Stimulated activated CD4-positive, alpha-beta T cell treated with anti-CD3 and anti-CD28 coated beads, Interleukin-12 subunit alpha, Interleukin-12 subunit beta, amount 100 ng/mL, for 48 hours (primary cell): Measurements from ENCODE around the gene PIK3R5.
"Not testable (repeated sequence)": the region's sequence is repeated elsewhere in the genome, so short reads cannot be mapped to it uniquely, and the experiment has no call there.

Experiments
- DNase-seq, 3 donors: peaks; one replicate each; pipeline ENCODE4 v3.0.0-alpha.2; 2020; ENCODE audit warnings: low read depth in 2 of 3, low spot score in 1 of 3

The PIK3R5 gene

DNA sequence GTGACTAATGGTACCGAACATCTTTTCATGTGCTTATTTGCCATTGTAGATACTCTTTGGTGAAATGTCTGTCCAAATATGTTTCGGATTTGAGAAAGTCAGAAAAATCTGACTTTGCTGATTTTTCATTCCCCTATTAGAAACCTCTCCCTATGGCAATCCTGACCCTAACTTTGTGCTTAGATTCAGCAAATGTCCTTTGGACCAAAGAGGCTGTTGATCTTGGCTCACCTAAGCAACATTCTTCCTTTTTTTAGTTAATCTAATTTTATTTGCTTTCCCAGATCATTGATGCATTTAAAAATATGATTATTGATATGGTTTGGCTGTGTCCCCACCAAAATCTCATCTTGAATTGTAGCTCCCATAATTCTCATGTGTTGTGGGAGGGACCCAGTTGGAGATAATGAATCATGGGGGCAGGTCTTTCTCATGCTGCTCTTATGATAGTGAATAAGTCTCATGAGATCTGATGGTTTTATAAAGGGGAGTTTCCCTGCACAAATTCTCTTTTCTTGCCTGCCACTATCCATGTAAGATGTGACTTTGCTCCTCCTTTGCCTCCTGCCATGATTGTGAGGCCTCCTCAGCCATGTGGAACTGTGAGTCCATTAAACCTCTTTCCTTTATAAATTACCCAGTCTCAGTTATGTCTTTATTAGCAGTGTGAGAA, 22.9 kb upstream of the PIK3R5 start:
- DNase-seq: not testable (repeated sequence)

DNA sequence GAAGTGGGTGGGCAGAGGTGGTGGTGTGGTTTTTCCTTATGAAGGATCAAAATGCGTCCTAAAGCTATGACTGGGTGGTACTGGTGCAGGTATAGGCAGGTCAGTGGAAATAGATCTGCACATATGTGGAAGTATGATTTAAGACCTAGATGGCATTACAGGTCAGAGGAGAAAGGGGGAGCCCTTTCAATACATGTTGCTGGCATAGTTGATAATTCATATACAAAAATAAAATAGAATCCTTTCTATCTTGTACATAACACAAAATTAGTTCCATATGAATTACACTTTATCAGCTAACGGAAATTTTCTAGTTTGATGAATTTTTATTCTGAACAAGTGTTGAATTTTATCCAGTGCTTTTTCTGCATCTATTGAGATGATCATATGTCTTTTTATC, 20.8 kb upstream of the PIK3R5 start:
- DNase-seq: no peak

DNA sequence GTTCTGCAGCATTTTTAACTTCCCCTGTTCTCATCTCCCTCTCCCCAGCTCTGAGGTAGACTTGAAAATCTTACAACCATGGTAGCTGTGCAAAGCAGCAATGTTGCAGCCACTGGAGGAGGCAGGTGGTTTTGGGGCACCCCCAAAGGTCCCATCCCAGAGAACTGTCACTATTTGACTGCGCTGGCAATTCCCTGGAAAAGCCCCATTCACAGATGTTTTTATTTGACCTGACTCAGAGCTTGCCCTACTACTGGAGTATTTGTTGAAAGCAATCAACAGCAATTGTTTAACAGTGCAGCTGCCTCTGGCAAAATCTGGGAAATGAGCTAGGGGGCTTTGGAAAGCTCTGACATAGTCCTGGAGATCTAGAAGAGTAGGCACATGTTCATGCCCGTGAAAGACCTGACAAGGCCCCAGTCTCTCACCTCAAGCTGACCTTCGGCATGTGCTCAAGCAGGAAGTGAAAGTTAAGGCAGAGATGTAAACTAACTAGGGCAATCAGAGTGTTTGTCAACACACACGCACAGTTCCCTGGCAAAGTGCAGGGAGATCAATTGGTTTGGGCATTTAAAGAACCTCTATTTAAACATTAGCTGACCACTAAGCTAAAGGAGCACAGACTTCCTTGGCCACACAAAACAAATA, 19.7 kb upstream of the PIK3R5 start:
- DNase-seq: no peak

DNA sequence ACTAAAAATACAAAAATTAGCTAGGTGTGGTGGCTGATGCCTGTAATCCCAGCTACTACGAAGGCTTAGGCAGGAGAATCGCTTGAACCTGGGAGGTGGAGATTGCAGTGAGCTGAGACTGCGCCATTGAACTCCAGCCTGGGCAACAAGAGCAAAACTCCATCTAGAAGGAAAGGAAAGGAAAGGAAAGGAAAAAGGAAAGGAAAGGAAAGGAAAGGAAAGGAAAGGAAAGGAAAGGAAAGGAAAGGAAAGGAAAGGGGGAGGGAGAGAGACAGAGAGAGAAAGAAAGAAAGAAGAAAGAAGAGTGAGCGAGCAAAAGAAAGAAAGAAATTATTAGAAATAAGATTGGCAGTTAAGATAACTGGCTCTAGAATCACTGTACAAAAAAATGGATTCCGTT, 18.7 kb upstream of the PIK3R5 start:
- DNase-seq: not testable (repeated sequence)

DNA sequence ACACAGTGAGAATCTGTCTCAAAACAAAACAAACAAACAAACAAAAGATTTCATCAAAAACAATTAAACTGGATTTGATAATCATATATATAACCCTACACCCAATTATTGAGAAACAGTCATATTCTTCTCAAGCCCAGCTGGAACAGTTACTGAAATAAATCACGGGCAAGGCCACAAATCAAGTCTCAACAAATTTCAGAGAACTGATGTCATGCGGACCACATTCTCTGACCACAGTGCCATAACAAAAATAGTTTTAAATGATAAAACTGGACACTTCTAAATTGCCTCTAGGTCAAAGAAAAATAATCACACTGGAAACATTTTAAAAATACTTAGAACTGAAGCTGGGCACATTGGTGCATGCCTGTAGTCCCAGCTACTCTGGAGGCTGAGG, 15.9 kb upstream of the PIK3R5 start:
- no peak for DNase-seq

DNA sequence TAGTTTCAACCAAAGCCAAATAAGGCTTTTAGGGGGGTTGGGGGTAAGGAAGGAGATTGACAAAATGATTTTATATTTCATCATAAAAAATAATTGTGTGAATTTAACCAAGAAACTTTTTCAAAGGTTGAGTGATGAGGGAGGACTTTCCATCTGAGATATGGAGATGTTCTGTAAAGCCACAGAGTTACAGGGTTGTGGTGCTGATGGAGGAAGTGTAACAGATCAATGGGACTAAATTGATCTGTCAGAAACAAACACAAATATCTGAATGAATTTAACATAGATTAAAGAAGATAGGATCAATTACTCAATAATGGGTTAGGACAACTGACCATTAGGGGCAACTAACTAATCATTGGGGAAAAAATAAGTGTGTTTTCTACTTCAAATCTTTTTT, 14.2 kb upstream of the PIK3R5 start:
- DNase-seq: no peak

DNA sequence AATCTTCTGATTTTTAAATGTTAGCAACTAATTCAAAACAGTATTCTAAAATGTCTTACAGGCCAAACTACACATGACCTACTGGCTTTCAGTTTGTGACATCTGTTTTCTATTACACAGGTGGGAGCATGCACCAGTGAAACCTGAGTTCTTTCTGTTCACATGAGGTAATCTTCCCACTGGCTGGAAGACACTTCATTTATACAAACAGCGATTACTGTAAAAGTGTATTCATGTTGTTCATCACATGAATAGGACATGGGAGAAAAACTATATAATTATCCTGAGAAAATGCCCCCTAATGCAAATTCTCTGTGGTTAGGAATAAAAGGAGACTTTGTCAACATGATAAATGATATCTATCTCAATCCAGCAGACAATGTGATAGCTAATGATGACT, 11.1 kb upstream of the PIK3R5 start:
- no peak for DNase-seq

DNA sequence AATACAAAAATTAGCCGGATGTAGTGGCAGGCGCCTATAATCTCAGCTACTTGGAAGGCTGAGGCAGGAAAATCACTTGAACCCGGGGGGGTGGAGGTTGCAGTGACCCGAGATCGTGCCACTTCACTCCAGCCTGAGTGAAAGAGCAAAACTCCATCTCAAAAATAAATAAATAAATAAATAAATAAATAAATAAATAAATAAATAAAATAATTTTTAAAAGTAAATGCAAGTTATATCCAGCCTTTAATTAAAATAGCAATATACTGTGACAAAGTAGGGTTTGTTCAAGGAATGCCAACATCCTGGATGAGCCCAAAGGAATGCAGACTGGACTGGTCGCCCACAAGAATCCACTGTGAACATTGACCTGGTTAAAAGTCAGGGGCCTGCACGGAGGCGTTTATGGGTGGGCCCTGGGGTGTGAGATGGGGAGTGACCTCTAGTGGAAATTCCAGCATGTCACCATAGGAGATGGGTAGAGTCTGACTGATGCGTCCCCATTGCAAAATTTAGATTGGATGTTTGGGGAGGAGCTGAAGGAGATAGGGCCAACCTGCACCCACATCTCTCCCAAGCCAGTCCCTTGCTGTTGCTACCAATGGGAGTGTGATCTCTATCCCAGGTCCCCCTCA, 9.7 kb upstream of the PIK3R5 start:
- no peak for DNase-seq

DNA sequence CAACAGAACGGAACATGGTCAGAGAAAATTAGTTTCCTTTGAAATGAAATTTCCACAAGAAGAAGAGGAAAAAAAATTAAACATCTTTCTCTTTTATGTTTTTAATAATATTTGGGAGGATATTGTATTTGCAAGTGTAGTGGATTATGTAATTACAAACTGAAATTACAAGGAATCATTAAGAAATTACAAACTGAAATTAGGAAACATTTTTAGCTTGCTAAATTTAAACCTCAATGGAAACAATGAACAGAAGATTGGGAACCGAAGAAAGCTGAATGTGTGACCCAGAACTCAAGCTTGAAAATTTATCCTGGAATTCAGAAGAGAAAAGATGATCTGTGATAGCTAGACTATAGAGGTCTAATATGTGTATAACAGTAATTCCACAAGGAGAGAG, 4.4 kb upstream of the PIK3R5 start:
- no peak for DNase-seq

DNA sequence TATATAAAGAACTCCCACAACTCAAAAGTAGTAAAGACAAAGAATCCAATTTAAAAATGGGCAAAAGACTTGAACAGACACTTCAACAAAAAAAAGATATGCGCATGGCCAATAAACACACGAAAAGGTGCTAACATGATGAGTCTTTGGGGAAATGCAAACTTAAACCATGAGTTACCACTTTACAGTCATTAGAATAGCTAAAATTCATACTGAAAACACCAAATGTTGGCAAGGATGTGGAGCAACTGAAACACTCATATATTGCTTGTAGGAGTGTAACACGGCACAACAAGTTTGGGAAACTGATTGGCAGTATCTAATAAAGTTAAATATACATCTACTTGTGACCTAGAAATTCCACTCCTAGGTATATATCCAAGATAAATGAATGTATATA, 3.0 kb upstream of the PIK3R5 start:
- DNase-seq: no peak

DNA sequence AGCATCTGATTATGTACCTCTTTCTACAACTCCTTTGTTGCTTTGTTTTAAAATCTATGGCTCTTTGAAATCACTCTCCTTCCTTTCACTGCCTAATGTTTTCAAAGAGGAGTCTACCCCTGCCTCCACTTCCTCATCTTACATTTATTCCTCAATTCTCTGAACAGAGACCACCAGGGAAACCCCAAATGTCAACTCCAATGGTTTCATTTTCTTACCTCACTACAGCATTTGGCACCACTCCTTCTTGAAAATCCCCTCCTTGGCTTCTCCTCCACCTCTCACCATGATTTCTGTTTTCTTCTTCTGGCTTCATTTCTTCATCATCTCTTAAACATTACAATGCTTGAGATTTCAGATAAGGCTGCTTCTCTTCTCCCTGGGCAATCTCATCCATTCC, 2.4 kb upstream of the PIK3R5 start:
- DNase-seq: no peak

DNA sequence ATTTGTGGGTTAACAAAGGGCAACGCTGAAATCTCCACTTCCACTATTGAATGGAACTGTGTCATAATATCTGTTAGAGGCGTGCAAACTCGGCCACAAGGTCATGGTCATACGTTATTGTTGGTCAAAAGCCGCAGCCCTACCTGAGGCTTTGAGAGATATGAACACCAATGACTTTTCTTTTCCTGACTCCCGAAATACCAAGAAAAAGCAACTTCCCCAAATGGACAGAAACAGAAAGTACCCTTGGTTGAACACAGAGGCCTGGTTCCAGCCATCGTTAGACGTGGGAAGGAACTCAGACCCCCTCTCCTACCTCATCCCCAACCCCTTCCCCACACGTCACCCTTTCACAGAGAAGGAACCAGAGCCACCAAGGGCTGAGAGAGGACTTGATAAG, 1.4 kb upstream of the PIK3R5 start:
- DNase-seq: no peak

DNA sequence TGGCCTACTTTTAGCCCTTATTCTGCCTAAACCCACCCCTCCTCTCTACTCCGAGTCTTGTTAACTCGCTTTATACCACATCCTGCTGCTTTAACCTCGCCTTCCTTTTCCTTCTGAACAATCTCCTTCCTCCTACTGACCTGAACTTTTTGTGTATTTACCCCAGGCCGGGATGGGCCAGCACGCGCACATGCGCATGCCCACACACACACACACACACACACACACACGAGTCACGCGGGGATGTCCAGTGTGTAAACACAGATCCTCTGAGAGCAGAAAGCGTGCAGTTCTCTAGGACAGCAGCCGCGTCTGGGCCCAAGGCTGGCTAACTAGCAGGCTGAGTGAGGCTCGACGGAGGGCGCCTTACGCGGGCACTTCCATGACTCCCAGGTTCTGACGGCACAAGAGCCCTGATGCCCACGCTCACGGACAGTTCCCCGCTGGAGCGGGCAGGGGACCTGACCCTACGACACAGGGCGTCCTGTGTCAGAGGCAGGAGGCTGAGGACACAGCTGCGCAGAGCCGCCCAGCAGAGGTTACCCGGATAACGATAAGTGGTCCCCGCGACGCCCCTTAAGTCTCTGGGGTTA, 610 bp downstream of the PIK3R5 start:
- DNase-seq: no peak

DNA sequence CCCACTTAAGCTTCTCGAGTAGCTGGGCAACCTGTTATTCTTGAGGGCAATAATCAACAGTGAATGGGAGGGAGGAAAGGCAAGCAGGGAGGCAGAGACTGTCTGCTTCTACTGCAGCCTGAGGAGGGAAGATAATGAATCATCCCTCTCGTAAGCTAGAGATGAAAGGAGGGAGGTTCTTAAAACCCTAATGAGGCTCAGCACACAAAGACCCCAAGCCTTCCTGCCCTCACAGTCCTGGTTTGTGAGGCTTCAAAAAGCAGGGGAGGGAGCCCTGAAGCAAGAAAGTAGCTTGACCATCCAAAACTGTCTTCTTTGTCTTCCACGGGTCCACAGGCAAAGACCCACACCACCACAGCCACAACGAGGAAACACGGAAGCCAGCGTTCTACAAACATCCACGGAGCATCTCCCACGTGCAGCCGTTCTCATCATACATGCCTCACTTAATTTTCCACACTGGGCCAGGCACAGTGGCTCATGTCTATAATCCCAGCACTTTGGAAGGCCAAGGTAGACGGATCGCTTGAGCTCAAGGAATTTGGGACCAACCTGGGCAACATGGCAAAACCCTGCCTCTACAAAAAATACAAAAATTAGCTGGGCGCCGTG, 1.8 kb downstream of the PIK3R5 start:
- DNase-seq: no peak

DNA sequence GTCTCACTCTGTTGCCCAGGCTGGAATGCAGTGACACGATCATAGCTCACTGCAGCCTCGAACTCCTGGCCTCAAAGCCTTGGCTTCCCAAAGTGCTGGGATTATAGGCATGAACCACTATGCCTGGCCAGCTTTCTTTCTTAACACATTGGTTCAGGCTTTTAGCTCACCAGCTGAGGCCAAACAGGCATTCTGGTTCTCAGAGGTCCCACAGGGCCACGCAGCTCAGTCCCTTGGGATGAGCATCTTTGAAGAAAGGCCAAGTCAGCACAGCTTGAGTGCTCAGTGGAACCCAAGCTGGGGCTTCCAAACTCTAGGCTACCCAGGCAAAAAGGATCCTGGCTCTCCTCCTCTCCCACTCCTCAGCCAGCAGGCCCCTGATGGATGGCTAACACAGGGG, 2.5 kb downstream of the PIK3R5 start:
- DNase-seq: no peak

DNA sequence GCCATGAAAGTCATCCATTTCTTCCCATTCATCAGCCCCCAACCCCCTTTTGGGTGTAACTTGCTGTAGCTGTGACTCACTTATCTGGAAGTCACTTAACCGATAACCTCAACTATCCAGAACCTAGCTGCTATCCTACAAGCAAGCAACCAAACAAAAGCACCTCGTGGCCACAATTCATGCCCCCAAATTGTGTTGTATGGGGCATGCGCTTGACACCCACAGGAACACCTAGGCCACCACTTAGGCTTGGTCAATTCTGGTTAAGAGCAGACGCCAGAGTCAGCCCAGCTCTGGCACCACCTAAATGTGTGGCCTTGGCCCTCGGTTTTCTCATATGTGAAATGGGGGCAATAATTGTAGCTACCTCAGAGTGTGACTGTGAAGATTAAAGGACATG, 3.7 kb downstream of the PIK3R5 start:
- no peak for DNase-seq

DNA sequence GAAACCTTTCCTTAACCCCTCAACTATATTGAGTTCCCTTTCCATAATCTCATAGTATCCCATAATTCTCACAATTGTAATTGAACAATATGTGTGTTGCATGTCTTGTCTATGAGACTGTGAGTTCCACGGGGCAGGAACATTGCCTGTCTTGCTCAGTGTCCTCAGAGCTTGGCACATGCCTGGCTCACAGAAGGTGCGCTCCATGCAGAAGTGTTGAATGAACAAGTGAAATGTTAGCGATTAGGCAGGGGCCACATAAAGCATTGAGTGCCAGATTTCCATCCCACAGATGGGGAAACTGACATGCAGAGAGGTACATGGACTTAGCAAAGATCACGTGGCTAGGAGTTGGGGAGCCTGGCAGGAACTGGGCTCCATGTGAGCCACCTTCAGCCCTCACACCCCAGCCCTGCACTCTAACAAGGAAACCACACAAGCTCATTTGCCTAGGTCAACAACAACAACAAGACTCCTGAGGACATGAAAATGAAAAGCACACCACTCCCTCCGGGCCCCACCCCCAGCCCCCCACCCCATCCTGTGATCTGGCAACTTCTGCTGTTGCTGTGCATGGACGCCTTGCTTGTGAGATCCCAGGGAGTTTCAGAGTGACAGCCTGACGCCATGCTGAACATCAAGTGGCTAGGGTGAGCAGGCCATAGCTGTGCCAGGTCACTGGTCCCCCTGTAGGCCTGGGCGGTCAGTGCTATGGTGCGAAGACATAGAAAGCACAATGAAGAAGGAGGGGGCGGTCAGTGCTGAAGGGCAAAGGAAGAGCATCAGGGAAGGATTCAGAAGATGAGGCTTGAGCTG, 5.0 kb downstream of the PIK3R5 start:
- DNase-seq: no peak

DNA sequence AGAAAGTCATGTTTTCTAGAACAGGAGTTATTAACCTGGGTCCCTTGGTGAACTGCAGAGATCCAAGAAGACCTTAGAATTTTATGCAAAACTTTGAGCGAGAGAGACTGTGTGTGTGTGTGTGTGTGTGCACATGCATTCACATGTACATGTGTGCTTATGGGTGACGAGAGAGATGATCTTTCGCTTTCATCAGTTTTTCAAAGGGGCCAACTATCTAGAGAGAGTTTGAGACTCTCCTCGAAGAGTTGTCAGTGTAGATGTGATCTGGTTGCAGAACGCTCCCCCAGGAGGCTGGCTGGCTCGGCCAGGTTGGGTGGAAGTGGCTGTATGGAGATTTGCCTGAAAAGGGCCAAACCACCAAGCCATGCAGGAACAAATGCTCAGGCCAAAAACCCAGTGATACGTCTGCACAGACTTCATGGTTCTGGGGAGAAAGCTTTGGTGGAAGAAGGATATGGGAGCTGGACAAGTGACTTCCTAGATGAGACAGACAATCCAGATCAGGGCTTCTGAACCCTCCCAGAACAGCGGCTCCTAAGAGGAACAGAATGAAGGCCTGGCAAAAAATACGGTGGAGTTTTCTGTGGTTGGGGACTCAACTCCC, 6.1 kb downstream of the PIK3R5 start:
- DNase-seq: no peak

DNA sequence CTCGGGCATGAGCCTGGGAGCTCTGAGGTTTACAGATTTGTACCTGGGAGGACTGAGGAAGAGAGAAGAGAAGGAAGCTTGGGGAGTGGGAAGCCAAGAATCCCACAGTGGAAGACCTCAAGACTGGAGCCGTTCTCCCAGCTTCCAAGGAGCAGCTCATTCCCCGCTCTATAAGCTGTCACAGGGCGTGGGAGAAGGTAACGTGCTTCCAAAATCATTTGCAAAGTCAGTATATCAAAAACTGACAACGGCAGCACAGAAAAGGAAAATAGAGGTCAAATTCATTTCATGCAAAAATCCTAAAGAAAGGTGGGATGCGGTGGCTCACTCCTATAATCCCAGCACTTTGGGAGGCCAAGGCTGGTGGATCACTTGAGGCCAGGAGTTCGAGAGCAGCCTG, 7.8 kb downstream of the PIK3R5 start:
- DNase-seq: no peak

DNA sequence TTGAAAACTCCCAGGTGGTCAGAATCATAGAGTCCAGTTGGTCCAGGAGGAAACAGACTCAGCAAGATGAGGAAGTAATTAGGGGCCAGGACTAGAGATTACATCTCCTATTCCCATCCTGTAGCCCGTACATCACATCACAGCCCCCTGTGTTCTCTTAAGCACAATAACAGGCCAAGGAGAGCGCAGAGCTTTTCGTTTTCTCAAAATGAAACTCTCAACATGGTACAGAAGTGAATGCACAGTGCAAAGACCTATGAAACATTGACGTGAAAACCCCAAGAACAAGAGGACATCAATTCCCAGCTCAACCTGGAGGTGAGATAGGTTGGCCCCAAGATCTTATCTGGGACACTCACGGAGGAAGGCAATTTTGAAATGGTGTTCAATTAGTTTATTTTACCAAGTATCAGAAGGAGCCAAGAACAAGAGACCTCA, 9.0 kb downstream of the PIK3R5 start:
- DNase-seq: no peak
